Measurements from ENCODE around the gene SGCD.

SGCD gene

GRCh38 chr5:156450778-156451177 is 123.8 kb downstream of the SGCD start:
- TF ChIP-seq CTCF (IDR thresholded peaks at IDR 0.05; ENCODE audit: insufficient read depth, low read length), result no peak
- no peak for DNase-seq (ENCODE audit: low read depth in 1 of 2, low spot score in 1 of 2)
- H3K4me3 ChIP-seq (replicated peaks; ENCODE audit: insufficient read depth, low read length), result no peak overlapping the region
- H3K27ac ChIP-seq (replicated peaks), result no peak overlapping the region
- peaks cover 5% of the 10 kb centered on the region for H3K27me3 ChIP-seq (ENCODE audit: insufficient read depth, poor library complexity, severe bottlenecking)

- H3K27me3 ChIP-seq (ENCODE audit: insufficient read depth, poor library complexity, severe bottlenecking), result peaks cover 5% of the 10 kb centered on the region
- TF ChIP-seq REST (IDR thresholded peaks at IDR 0.05; ENCODE audit: insufficient replicate concordance, low read depth) (no peak), CTCF (IDR thresholded peaks at IDR 0.05; ENCODE audit: insufficient read depth, low read length) (no peak)
- no peak overlapping the region for H3K27ac ChIP-seq (replicated peaks)
- no peak for DNase-seq (ENCODE audit: low read depth in 1 of 2, low spot score in 1 of 2)
- no peak overlapping the region for H3K4me3 ChIP-seq (replicated peaks; ENCODE audit: insufficient read depth, low read length)
These were observed 124.5 kb downstream of the SGCD start for GRCh38 chr5:156451505-156451904.

- no peak overlapping the region for H3K27ac ChIP-seq (replicated peaks)
- TF ChIP-seq REST (IDR thresholded peaks at IDR 0.05; ENCODE audit: insufficient replicate concordance, low read depth) (no peak), SPI1 (IDR thresholded peaks at IDR 0.05; ENCODE audit: borderline replicate concordance, low read depth) (no peak), GABPA (IDR thresholded peaks at IDR 0.05; ENCODE audit: low read depth) (no peak), CTCF (IDR thresholded peaks at IDR 0.05; ENCODE audit: insufficient read depth, low read length) (no peak), POLR2AphosphoS5 (IDR thresholded peaks at IDR 0.05; ENCODE audit: low read depth) (no peak)
- DNase-seq (ENCODE audit: low read depth in 1 of 2, low spot score in 1 of 2), result no peak
These were observed 129.9 kb downstream of the SGCD start for GRCh38 chr5:156456857-156457256.

GRCh38 chr5:156459812-156460385 is 132.9 kb downstream of the SGCD start:
- TF ChIP-seq REST (IDR thresholded peaks at IDR 0.05; ENCODE audit: insufficient replicate concordance, low read depth), result no peak
- no peak for TF ChIP-seq POLR2AphosphoS5 (IDR thresholded peaks at IDR 0.05; ENCODE audit: low read depth)
- TF ChIP-seq GABPA (IDR thresholded peaks at IDR 0.05; ENCODE audit: low read depth), result no peak
- TF ChIP-seq SPI1 (IDR thresholded peaks at IDR 0.05; ENCODE audit: borderline replicate concordance, low read depth), result no peak
- TF ChIP-seq CTCF (IDR thresholded peaks at IDR 0.05; ENCODE audit: insufficient read depth, low read length), result no peak
- no peak overlapping the region for H3K27ac ChIP-seq (replicated peaks)
- H3K4me3 ChIP-seq (replicated peaks; ENCODE audit: insufficient read depth, low read length), result no peak overlapping the region
- H3K27me3 ChIP-seq (ENCODE audit: insufficient read depth, poor library complexity, severe bottlenecking), result peaks cover 2% of the 10 kb centered on the region
- DNase-seq (ENCODE audit: low read depth in 1 of 2, low spot score in 1 of 2), result no peak

More at GRCh38 chr5:156456857-156457256, 129.9 kb downstream of the SGCD start:
- Histone ChIP-seq H3K27me3 (ENCODE audit: insufficient read depth, poor library complexity, severe bottlenecking) (peaks cover 2% of the 10 kb centered on the region), H3K4me3 (replicated peaks; ENCODE audit: insufficient read depth, low read length) (no peak overlapping the region)
